GM12874 (cell line): ENCODE data around the gene NOTCH4.

Source experiments
- CTCF ChIP-seq: IDR thresholded peaks from 2 replicates; pipeline ENCODE4 v1.5.1; 2011; ENCODE audit warnings: low read depth, mild to moderate bottlenecking, control low read depth, low read length, moderate library complexity; ENCODE audit not compliant: insufficient read depth

The NOTCH4 gene

GRCh38 chr6:32249262-32249661, 25.4 kb upstream of the NOTCH4 start:
- TF ChIP-seq CTCF, result no peak

GRCh38 chr6:32247401-32247800, 23.5 kb upstream of the NOTCH4 start:
- no peak for TF ChIP-seq CTCF

GRCh38 chr6:32244946-32245398, 21.1 kb upstream of the NOTCH4 start:
- TF ChIP-seq CTCF, result peak; percentile 83

GRCh38 chr6:32244270-32244669, 20.4 kb upstream of the NOTCH4 start:
- TF ChIP-seq CTCF, result no peak

- TF ChIP-seq CTCF, result peak; percentile 4; the same call in 1 of the 2 replicates
Measured at GRCh38 chr6:32240686-32241085, 16.8 kb upstream of the NOTCH4 start.

GRCh38 chr6:32239462-32239861, 15.6 kb upstream of the NOTCH4 start:
- no peak for TF ChIP-seq CTCF

- no peak; the same call in 1 of the 2 replicates for TF ChIP-seq CTCF
Measured at GRCh38 chr6:32234934-32235333, 11.1 kb upstream of the NOTCH4 start.
